Kidney epithelial cell (primary cell): ENCODE measurements around the gene C19orf85. TPM values are rescaled to one million over a fixed set of nuclear protein-coding genes. Genes with fewer than 3 reads are reported as not detected.

Experiments used
- DNase-seq: peaks from one replicate; pipeline ENCODE4 v3.0.0-alpha.2; 2010; ENCODE audit warnings: low read depth
- H3K27me3 ChIP-seq: 2 replicates; pipeline ENCODE4 v1.6.0; 2011; ENCODE audit warnings: low read length; ENCODE audit not compliant: control insufficient read depth, insufficient read depth
- H3K36me3 ChIP-seq: 2 replicates; pipeline ENCODE4 v1.5.1; 2011; ENCODE audit warnings: low read length; ENCODE audit not compliant: control insufficient read depth, insufficient read depth
- H3K4me3 ChIP-seq: 2 replicates; pipeline ENCODE4 v1.5.1; 2011; ENCODE audit warnings: low read depth, mild to moderate bottlenecking, control low read depth, low read length
- total RNA-seq: library from RNA; depleted of rRNA; stranded (reverse); fragments of >200 nt; gene quantifications from 2 replicates; pipeline ENCODE4 v1.2.3, GENCODE V29; 2015
- TF ChIP-seq, protein P1 (sequence below): IDR thresholded peaks from 2 replicates; pipeline ENCODE4 v1.5.1; 2011; ENCODE audit warnings: mild to moderate bottlenecking, moderate library complexity, low read length, control low read depth, inconsistent platforms; ENCODE audit not compliant: insufficient read depth, poor library complexity, severe bottlenecking

C19orf85 gene
- total RNA-seq, 1 donor from 2014 or later: not detected

DNA sequence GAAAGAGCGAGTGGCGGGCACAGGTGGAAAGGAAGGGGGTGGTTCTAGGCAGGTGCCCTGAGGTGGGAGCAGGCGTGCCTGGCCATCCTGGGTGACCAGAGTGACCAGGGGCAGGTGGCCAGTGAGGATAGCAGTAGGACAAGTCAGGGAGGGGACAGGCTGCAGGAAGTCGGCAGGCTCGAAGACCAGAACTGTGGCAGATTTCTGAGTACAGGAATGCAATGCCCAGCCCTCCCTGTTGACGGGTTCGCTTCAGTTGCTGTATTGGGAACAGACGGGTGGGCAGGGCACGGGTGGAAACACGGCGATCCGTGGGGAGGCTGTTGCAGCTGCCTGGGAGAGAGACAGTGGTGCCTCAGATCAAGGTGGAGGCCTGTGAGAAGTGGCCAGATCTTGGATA lies 13.8 kb upstream of the C19orf85 start:
- no peaks in the 10 kb centered on the region for H3K27me3 ChIP-seq
- H3K4me3 ChIP-seq: no peak overlapping the region
- no peaks in the 10 kb centered on the region for H3K36me3 ChIP-seq
- no peak for DNase-seq
- TF ChIP-seq, protein P1, sequence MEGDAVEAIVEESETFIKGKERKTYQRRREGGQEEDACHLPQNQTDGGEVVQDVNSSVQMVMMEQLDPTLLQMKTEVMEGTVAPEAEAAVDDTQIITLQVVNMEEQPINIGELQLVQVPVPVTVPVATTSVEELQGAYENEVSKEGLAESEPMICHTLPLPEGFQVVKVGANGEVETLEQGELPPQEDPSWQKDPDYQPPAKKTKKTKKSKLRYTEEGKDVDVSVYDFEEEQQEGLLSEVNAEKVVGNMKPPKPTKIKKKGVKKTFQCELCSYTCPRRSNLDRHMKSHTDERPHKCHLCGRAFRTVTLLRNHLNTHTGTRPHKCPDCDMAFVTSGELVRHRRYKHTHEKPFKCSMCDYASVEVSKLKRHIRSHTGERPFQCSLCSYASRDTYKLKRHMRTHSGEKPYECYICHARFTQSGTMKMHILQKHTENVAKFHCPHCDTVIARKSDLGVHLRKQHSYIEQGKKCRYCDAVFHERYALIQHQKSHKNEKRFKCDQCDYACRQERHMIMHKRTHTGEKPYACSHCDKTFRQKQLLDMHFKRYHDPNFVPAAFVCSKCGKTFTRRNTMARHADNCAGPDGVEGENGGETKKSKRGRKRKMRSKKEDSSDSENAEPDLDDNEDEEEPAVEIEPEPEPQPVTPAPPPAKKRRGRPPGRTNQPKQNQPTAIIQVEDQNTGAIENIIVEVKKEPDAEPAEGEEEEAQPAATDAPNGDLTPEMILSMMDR: no peak

- no peak overlapping the region for H3K4me3 ChIP-seq
- no peaks in the 10 kb centered on the region for H3K27me3 ChIP-seq
- no peaks in the 10 kb centered on the region for H3K36me3 ChIP-seq
- DNase-seq: no peak
- TF ChIP-seq, protein P1: no peak
Observed at GRCh38 chr19:55477905-55478304, 13.4 kb upstream of the C19orf85 start.

DNA sequence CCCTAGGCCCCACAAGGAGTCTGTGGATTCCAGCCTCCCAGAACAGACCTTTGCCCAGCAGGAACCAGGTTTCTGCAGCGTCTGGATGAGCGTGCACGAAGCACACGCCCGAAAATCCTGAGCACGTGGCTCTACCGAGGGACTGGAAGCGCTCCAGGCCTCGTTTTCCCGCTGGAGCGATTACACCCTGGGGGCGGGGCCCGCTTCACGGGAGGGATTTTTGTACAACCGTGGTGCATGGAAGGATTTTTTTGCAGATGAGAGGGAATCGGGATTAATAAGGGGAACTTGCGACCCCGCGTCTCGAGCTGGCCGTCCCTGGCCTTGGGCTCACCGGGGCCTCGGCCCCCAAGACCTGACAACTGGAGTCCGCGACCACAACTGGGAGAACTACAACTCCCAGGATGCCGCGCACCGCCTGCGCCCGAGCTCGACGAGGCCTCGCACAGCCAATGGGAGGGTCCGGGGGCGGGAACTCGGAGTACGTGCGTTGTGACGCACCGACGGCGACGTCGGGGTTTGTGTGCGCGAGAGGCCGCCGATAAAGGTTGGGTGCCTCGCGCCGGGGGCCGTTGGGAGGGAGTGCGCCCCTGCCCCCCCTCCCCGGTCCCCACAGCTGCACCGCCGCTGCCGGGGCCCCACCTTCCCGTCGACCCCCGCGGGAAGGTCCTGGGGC lies 11.7 kb upstream of the C19orf85 start, which contains the start of gene ZNF628:
ZNF628 (plus strand) TSS at position 518 of the 676 bp plus-strand sequence. CDS start 3,294 bp downstream, outside the sequence.
- TF ChIP-seq, protein P1: no peak
- DNase-seq: peak; percentile 88
- H3K27me3 ChIP-seq: no peaks in the 10 kb centered on the region
- H3K4me3 ChIP-seq: peak within 1 kb of the TSS; percentile 49
- no peaks in the 10 kb centered on the region for H3K36me3 ChIP-seq

- no peaks in the 10 kb centered on the region for H3K27me3 ChIP-seq
- no peak overlapping the region for H3K4me3 ChIP-seq
- peak; percentile 95 for DNase-seq
- no peaks in the 10 kb centered on the region for H3K36me3 ChIP-seq
- TF ChIP-seq, protein P1: no peak
Observed at GRCh38 chr19:55474269-55475265, 10.0 kb upstream of the C19orf85 start.

- Histone ChIP-seq H3K36me3 (no peaks in the 10 kb centered on the region), H3K27me3 (no peaks in the 10 kb centered on the region), H3K4me3 (no peak overlapping the region)
- DNase-seq: peak; percentile 50
- TF ChIP-seq, protein P1: no peak
Observed at GRCh38 chr19:55473225-55474012, 8.9 kb upstream of the C19orf85 start.
